ENCODE data around the gene GOSR1.

DNA sequence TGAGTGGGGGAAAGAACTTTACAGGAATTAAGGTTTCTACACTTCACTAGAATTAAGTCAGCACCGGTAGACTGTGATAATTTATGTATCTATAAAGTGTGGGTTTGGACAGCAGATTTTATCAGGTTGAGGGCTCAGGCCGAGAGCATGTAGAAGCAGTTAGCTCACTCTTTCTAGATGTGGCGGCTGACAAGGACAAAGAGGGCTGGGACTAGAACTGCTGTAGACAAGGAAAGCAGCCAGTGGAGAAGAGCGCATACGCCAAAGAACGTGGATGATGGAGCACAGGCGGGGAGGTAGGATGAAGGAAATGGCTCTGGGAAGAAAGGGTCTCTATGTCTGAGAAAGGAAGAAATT is 504 bp upstream of the GOSR1 start:
- TF ChIP-seq GATA3 (IDR thresholded peaks at IDR 0.05; ENCODE audit: low read depth, low read length) = 0 out of 2 replicates have a peak, but pooled peaks have one; percentile 16
- TF ChIP-seq GATA2 (IDR thresholded peaks at IDR 0.05; ENCODE audit: low read depth, low read length) = peak; percentile 36; the same call in 1 of the 2 replicates
